Measurements from ENCODE around the gene MAST4.

MAST4 gene

DNA sequence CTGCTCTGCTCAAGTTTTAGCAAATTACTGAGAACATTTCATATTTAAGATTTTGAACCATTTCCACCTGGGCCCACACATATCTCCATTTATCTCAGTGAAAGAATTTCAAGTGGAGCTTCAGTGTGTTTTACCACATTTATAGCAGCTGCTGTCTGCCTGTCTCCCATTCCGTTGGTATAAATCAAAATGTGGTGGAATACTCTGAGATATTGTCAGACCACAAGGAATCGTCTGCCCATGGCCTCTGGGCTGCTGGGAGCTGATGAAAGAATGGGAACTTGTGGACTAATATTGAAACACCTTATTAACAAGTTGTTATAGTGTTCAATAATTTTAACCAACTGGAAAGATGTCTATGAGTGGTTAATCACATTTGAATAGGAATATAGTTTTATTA lies 33.3 kb downstream of the MAST4 start:
- Histone ChIP-seq H3K9me3 (ENCODE audit: control insufficient read depth, insufficient read depth, low read length) (no peaks in the 10 kb centered on the region), H3K9ac (ENCODE audit: low read depth, low read length) (no peak overlapping the region), H3K27me3 (ENCODE audit: control insufficient read depth, insufficient read depth, low read length) (no peaks in the 10 kb centered on the region), H3K4me3 (ENCODE audit: low read depth, low read length) (no peak overlapping the region), H3K4me1 (ENCODE audit: control insufficient read depth, insufficient read depth, low read length) (peaks cover 3% of the 10 kb centered on the region), H3K36me3 (ENCODE audit: control insufficient read depth, insufficient read depth, low read length) (no peaks in the 10 kb centered on the region)

DNA sequence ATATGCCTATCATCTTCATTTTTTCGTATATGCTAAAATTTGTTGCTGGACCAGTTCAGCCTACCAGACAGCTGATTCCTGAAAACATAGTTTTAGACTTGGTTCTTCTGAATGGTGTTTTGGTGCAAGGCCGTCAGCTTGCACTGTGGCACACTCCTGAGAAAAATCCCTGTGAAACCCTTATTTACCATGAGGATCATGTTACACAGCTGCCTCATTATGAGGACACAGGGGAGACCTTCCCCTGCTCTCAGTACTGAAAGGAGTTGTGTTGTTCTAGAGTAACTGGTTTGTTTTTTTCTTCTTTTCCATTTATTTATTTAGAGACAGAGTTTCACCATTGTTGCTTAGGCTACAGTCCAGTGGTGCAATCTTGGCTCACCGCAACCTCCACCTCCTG lies 37.6 kb downstream of the MAST4 start:
- no peaks in the 10 kb centered on the region for H3K27me3 ChIP-seq (ENCODE audit: control insufficient read depth, insufficient read depth, low read length)
- no peak overlapping the region for H3K9ac ChIP-seq (ENCODE audit: low read depth, low read length)
- peaks cover 3% of the 10 kb centered on the region for H3K4me1 ChIP-seq (ENCODE audit: control insufficient read depth, insufficient read depth, low read length)
- no peaks in the 10 kb centered on the region for H3K9me3 ChIP-seq (ENCODE audit: control insufficient read depth, insufficient read depth, low read length)
- H3K4me3 ChIP-seq (ENCODE audit: low read depth, low read length) = no peak overlapping the region
- no peaks in the 10 kb centered on the region for H3K36me3 ChIP-seq (ENCODE audit: control insufficient read depth, insufficient read depth, low read length)

DNA sequence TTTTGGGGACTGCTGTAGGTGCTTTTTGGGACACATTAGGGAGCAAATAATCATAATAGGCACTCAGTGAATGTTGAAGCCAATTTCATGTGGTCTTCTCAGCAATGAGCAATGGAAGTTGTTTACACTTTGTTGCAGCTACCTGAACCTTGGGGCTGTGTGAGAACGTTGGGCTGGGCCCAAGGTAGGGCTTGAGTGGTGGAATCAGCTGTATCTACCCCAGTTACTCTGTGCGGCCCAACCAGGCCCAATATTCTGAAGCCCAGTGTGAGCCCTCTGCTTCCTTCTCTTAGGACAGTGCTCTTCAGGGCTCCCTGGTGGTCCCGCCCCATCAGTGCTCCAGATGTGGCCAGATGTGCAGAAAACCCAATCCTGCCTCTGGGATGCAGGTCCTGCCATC lies 38.4 kb downstream of the MAST4 start:
- no peaks in the 10 kb centered on the region for H3K27me3 ChIP-seq (ENCODE audit: control insufficient read depth, insufficient read depth, low read length)
- H3K4me3 ChIP-seq (ENCODE audit: low read depth, low read length) = no peak overlapping the region
- H3K4me1 ChIP-seq (ENCODE audit: control insufficient read depth, insufficient read depth, low read length) = peaks cover 3% of the 10 kb centered on the region
- H3K9me3 ChIP-seq (ENCODE audit: control insufficient read depth, insufficient read depth, low read length) = no peaks in the 10 kb centered on the region
- no peaks in the 10 kb centered on the region for H3K36me3 ChIP-seq (ENCODE audit: control insufficient read depth, insufficient read depth, low read length)
- H3K9ac ChIP-seq (ENCODE audit: low read depth, low read length) = no peak overlapping the region

DNA sequence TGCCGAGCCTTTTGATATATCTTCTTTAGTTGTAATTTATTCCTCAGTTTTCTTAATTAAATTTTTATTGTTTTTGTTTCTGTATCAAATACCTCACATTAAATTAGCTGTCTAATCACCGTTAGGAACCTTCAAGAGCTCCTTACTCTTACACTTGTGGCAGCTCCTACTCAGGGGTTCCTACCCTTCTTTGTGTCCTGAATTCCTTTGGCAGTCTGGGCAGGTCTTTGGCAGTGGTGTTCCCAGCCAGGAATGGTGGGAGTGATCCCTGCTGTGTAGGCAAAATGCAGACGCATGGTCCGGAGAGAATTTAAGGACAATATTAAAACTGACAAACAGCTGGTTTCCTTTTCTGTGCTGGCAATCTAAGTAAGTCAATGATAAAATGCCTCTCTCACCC lies 41.8 kb downstream of the MAST4 start:
- Histone ChIP-seq H3K9ac (ENCODE audit: low read depth, low read length) (no peak overlapping the region), H3K4me1 (ENCODE audit: control insufficient read depth, insufficient read depth, low read length) (peaks cover 3% of the 10 kb centered on the region), H3K4me3 (ENCODE audit: low read depth, low read length) (no peak overlapping the region), H3K36me3 (ENCODE audit: control insufficient read depth, insufficient read depth, low read length) (no peaks in the 10 kb centered on the region), H3K27me3 (ENCODE audit: control insufficient read depth, insufficient read depth, low read length) (no peaks in the 10 kb centered on the region), H3K9me3 (ENCODE audit: control insufficient read depth, insufficient read depth, low read length) (no peaks in the 10 kb centered on the region)

DNA sequence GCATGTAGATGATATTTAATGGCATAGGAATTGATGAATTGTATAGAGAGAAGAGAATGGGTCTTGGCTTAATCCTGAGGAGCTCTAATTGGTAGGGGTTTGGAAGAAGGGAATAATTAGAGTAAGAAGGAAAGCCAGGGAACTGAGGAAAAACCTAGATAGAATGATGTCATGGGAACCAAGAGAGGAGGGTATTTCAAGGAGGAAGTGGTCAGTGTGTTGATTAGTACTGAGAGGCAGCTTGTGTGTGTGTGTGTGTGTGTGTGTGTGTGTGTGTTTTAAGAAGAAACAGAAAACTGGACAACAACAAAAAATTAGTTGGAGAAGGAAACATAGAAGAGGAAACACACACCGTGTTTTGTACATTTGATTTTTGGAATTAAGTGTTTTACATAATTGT lies 42.8 kb downstream of the MAST4 start:
- H3K9ac ChIP-seq (ENCODE audit: low read depth, low read length) = no peak overlapping the region
- no peaks in the 10 kb centered on the region for H3K4me1 ChIP-seq (ENCODE audit: control insufficient read depth, insufficient read depth, low read length)
- no peaks in the 10 kb centered on the region for H3K27me3 ChIP-seq (ENCODE audit: control insufficient read depth, insufficient read depth, low read length)
- no peak overlapping the region for H3K4me3 ChIP-seq (ENCODE audit: low read depth, low read length)
- no peaks in the 10 kb centered on the region for H3K9me3 ChIP-seq (ENCODE audit: control insufficient read depth, insufficient read depth, low read length)
- H3K36me3 ChIP-seq (ENCODE audit: control insufficient read depth, insufficient read depth, low read length) = no peaks in the 10 kb centered on the region

DNA sequence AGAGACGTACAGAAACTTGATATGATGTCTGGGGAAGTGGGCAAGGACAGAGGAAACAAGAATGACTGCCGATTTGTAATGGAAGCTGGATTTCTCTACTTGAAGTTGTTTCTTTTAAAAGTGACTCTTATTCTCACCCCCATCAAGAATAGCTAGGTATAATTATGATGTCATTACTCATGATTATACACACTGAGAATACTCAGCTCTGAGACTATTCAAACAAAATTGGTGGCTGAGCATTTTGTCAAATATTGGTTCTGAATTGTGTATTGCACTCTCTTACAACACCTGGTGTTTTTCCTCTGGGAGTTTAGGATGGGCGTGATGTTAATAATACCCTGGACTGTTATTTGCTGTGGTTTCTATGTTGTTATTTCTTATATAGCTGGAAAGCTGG lies 46.3 kb downstream of the MAST4 start:
- no peaks in the 10 kb centered on the region for H3K4me1 ChIP-seq (ENCODE audit: control insufficient read depth, insufficient read depth, low read length)
- no peak overlapping the region for H3K9ac ChIP-seq (ENCODE audit: low read depth, low read length)
- no peaks in the 10 kb centered on the region for H3K36me3 ChIP-seq (ENCODE audit: control insufficient read depth, insufficient read depth, low read length)
- no peaks in the 10 kb centered on the region for H3K9me3 ChIP-seq (ENCODE audit: control insufficient read depth, insufficient read depth, low read length)
- no peak overlapping the region for H3K4me3 ChIP-seq (ENCODE audit: low read depth, low read length)
- no peaks in the 10 kb centered on the region for H3K27me3 ChIP-seq (ENCODE audit: control insufficient read depth, insufficient read depth, low read length)

DNA sequence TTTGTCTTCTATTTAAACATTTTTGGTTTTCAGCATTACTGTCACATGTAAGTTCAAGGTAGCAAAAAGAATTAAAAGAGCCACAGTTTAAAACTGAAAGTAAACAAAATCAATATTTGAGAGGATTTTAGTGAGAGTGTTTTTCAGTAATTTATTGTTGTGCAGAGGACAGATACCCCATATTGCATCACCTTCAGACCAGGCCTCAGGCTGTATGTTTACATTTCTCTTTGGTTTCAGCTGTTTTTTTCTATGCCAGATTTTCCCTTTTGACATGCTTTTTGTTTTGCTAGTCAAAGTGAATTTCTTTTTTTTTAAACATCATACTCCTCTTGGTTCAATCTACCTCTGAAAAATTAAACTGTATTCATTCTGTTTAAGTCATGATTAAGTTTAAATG lies 47.2 kb downstream of the MAST4 start:
- H3K9ac ChIP-seq (ENCODE audit: low read depth, low read length) = no peak overlapping the region
- no peak overlapping the region for H3K4me3 ChIP-seq (ENCODE audit: low read depth, low read length)
- H3K36me3 ChIP-seq (ENCODE audit: control insufficient read depth, insufficient read depth, low read length) = no peaks in the 10 kb centered on the region
- no peaks in the 10 kb centered on the region for H3K27me3 ChIP-seq (ENCODE audit: control insufficient read depth, insufficient read depth, low read length)
- no peaks in the 10 kb centered on the region for H3K4me1 ChIP-seq (ENCODE audit: control insufficient read depth, insufficient read depth, low read length)
- no peaks in the 10 kb centered on the region for H3K9me3 ChIP-seq (ENCODE audit: control insufficient read depth, insufficient read depth, low read length)

DNA sequence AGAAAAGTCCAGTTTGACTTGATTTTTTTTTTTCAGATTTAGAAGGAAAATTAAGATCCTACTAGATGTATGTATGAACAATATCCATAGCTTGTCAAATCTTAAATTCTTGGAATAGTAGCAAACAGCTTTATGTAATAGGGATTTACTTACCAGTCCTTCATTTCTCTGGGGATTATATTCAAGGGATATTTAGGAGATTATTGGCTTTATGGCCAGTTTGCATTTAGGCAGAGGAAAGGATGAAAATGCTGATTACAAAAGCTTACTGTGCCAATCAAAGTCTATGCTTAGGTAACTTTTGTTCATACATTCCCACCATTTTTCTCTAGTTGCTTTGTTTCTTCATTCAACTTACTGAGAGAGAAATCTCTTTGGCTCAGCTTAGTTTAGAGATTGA lies 47.9 kb downstream of the MAST4 start:
- H3K9me3 ChIP-seq (ENCODE audit: control insufficient read depth, insufficient read depth, low read length) = no peaks in the 10 kb centered on the region
- no peak overlapping the region for H3K9ac ChIP-seq (ENCODE audit: low read depth, low read length)
- H3K4me3 ChIP-seq (ENCODE audit: low read depth, low read length) = no peak overlapping the region

DNA sequence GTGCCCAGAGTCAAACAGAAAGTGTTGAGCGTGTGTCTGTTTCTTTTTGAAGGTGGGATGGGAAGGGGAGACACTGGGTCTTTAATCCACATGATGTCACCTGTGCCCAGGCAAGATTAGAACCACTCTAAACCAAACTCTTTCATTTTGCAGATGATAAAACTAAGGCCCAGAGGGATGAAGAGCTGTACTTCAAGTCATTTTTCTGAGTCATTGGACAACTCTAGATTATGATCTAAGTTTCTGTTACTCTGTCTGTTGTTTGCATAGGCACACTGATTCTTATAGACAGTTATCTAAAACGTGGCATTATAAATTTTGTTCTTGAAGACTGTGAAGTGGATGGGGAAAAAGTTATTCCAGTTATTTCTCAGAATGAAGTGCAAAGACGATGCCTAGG lies 48.8 kb downstream of the MAST4 start:
- Histone ChIP-seq H3K4me3 (ENCODE audit: low read depth, low read length) (no peak overlapping the region), H3K9me3 (ENCODE audit: control insufficient read depth, insufficient read depth, low read length) (no peaks in the 10 kb centered on the region), H3K9ac (ENCODE audit: low read depth, low read length) (no peak overlapping the region), H3K27me3 (ENCODE audit: control insufficient read depth, insufficient read depth, low read length) (no peaks in the 10 kb centered on the region), H3K36me3 (ENCODE audit: control insufficient read depth, insufficient read depth, low read length) (no peaks in the 10 kb centered on the region), H3K4me1 (ENCODE audit: control insufficient read depth, insufficient read depth, low read length) (no peaks in the 10 kb centered on the region)

More for the DNA sequence above, 47.9 kb downstream of the MAST4 start:
- H3K4me1 ChIP-seq (ENCODE audit: control insufficient read depth, insufficient read depth, low read length) = no peaks in the 10 kb centered on the region
- no peaks in the 10 kb centered on the region for H3K36me3 ChIP-seq (ENCODE audit: control insufficient read depth, insufficient read depth, low read length)
- H3K27me3 ChIP-seq (ENCODE audit: control insufficient read depth, insufficient read depth, low read length) = no peaks in the 10 kb centered on the region

DNA sequence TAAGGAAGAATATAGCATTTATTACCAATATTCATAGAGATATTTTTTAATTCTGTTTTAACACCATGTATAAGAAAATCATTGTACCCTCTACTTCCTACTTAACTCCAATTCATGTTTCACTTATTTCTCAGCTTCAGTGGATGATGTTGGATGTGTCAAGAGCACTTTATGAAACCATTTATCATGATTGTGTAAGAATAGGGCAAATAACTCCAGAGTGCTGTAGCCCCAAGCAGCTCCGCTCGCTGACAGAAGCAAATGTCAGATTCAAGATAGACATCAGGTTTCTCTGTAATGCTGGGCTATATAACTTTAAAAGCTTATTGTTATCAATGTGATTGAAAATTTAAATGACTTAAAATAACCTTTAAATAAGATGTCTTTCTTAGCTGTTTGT lies 50.4 kb downstream of the MAST4 start:
- no peaks in the 10 kb centered on the region for H3K27me3 ChIP-seq (ENCODE audit: control insufficient read depth, insufficient read depth, low read length)
- no peaks in the 10 kb centered on the region for H3K36me3 ChIP-seq (ENCODE audit: control insufficient read depth, insufficient read depth, low read length)
- no peak overlapping the region for H3K9ac ChIP-seq (ENCODE audit: low read depth, low read length)
- no peaks in the 10 kb centered on the region for H3K4me1 ChIP-seq (ENCODE audit: control insufficient read depth, insufficient read depth, low read length)
- no peak overlapping the region for H3K4me3 ChIP-seq (ENCODE audit: low read depth, low read length)
- H3K9me3 ChIP-seq (ENCODE audit: control insufficient read depth, insufficient read depth, low read length) = no peaks in the 10 kb centered on the region

DNA sequence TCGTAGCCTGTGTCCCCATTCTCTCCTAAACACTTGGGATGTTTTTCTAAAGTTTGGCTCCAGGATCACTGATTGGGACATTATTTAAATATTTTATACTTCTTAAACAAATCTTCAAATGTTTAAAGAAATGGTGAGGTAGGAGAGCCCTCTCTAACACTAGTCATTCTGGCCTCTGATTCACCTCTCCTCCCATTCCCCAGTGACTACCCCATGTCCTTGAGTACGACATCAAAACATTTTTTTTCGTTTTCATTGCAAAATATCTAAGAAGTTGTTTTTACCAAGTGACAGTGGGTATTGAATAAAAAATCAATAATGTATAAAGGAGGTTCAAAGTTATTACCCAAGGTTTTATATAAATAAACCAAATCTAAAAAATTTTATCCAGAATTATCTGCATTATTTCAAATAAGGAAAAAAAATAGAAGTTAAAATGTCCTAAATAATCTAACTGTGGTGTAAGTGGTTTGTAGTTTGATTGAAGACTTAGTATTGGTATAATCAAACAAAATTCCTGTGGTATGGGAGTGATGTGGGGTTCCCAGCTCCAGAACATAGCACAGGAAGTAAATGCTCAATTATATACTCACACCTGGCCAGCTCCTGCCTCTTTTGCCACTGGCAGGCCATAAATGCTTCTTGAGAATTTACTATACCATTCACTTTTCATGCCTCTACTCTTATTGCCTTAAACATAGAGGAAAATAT lies 51.1 kb downstream of the MAST4 start:
- H3K4me3 ChIP-seq (ENCODE audit: low read depth, low read length) = no peak overlapping the region
- no peaks in the 10 kb centered on the region for H3K27me3 ChIP-seq (ENCODE audit: control insufficient read depth, insufficient read depth, low read length)
- no peak overlapping the region for H3K9ac ChIP-seq (ENCODE audit: low read depth, low read length)
- H3K4me1 ChIP-seq (ENCODE audit: control insufficient read depth, insufficient read depth, low read length) = no peaks in the 10 kb centered on the region
- no peaks in the 10 kb centered on the region for H3K36me3 ChIP-seq (ENCODE audit: control insufficient read depth, insufficient read depth, low read length)
- H3K9me3 ChIP-seq (ENCODE audit: control insufficient read depth, insufficient read depth, low read length) = no peaks in the 10 kb centered on the region

DNA sequence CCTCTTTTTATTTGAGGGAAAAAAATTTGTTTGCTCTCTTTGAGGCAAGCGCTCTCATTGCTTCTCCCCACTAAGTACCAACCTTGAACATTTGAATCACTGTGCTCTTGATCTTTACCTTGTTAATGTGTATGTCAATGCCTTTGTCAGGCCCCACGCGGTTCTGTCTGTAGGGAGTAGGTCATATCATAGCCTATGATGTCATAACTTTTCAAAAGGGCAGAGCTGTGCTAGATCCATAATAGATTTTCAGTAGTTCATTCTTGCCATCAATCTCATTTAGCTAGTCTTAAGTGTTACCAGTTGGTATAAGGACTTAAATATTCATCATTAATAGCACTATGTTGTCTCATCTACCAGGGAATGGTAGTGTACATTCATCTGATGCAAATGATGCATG lies 56.6 kb downstream of the MAST4 start:
- H3K4me3 ChIP-seq (ENCODE audit: low read depth, low read length) = no peak overlapping the region
- H3K9me3 ChIP-seq (ENCODE audit: control insufficient read depth, insufficient read depth, low read length) = no peaks in the 10 kb centered on the region
- H3K9ac ChIP-seq (ENCODE audit: low read depth, low read length) = no peak overlapping the region
- H3K36me3 ChIP-seq (ENCODE audit: control insufficient read depth, insufficient read depth, low read length) = no peaks in the 10 kb centered on the region
- H3K27me3 ChIP-seq (ENCODE audit: control insufficient read depth, insufficient read depth, low read length) = no peaks in the 10 kb centered on the region
- H3K4me1 ChIP-seq (ENCODE audit: control insufficient read depth, insufficient read depth, low read length) = peaks cover 3% of the 10 kb centered on the region
